GM23338 (cell line): ENCODE measurements around the gene FAM222A. TPM values are rescaled to one million over a fixed set of nuclear protein-coding genes. Genes with fewer than 3 reads are reported as not detected.

Experiments used
- ATAC-seq: fragments of 200-7000 bp; cut with Tn5 transposase; 3 replicates; pipeline ENCODE4 v1.9.1; 2020
- DNase-seq: peaks from one replicate; pipeline ENCODE4 v3.0.0-alpha.2; 2015; ENCODE audit warnings: low spot score
- H2AFZ ChIP-seq: fragments of 200-600 bp; sonication (generic); 2 replicates; pipeline ENCODE4 v1.8.0; 2016; ENCODE audit warnings: antibody characterized with exemption, mild to moderate bottlenecking, moderate library complexity
- H3F3A ChIP-seq: fragments of 200-600 bp; sonication (generic); replicated peaks from 2 replicates; pipeline ENCODE4 v1.8.0; 2017; ENCODE audit warnings: antibody characterized with exemption, mixed run types, low read depth
- H3K27ac ChIP-seq: fragments of 200-600 bp; sonication (generic); 2 replicates; pipeline ENCODE4 v1.6.1; 2016; ENCODE audit warnings: low read depth
- H3K27me3 ChIP-seq: fragments of 200-600 bp; sonication (generic); 2 replicates; pipeline ENCODE4 v1.8.0; 2016; ENCODE audit warnings: mild to moderate bottlenecking, mixed run types, moderate library complexity; ENCODE audit not compliant: insufficient read depth
- H3K36me3 ChIP-seq: fragments of 200-600 bp; sonication (generic); 2 replicates; pipeline ENCODE4 v1.8.0; 2016; ENCODE audit warnings: mild to moderate bottlenecking; ENCODE audit not compliant: insufficient read depth
- H3K4me1 ChIP-seq: fragments of 200-600 bp; sonication (generic); 2 replicates; pipeline ENCODE4 v1.8.0; 2016; ENCODE audit warnings: mild to moderate bottlenecking, moderate library complexity; ENCODE audit not compliant: insufficient read depth
- H3K4me2 ChIP-seq: fragments of 200-600 bp; sonication (generic); 2 replicates; pipeline ENCODE4 v1.7.1; 2017; ENCODE audit warnings: mixed run types
- H3K4me3 ChIP-seq: fragments of 200-600 bp; sonication (generic); 2 replicates; pipeline ENCODE4 v1.6.1; 2016; ENCODE audit warnings: mixed run types
- H3K79me2 ChIP-seq: fragments of 200-600 bp; sonication (generic); replicated peaks from 2 replicates; pipeline ENCODE4 v1.8.0; 2017; ENCODE audit warnings: mild to moderate bottlenecking; ENCODE audit not compliant: insufficient read depth
- H3K9me2 ChIP-seq: fragments of 200-600 bp; sonication (generic); 2 replicates; pipeline ENCODE4 v1.8.0; 2017; ENCODE audit not compliant: insufficient read depth
- H4K20me1 ChIP-seq: fragments of 200-600 bp; sonication (generic); replicated peaks from 2 replicates; pipeline ENCODE4 v1.8.0; 2017; ENCODE audit warnings: mild to moderate bottlenecking; ENCODE audit not compliant: insufficient read depth
- H3K27ac Mint-ChIP-seq: 2 replicates; pipeline ENCODE4 v1.8.0; 2020; ENCODE audit warnings: inconsistent platforms, mild to moderate bottlenecking, moderate library complexity, mixed read lengths
- H3K27me3 Mint-ChIP-seq: 3 replicates; pipeline ENCODE4 v1.8.0; 2022; ENCODE audit warnings: low read depth, mild to moderate bottlenecking, moderate library complexity, mixed read lengths, inconsistent platforms; ENCODE audit not compliant: insufficient read depth, poor library complexity
- H3K36me3 Mint-ChIP-seq: 3 replicates; pipeline ENCODE4 v1.8.0; 2021; ENCODE audit warnings: low read depth, mild to moderate bottlenecking, inconsistent platforms, moderate library complexity, mixed read lengths
- H3K4me1 Mint-ChIP-seq: 3 replicates; pipeline ENCODE4 v1.8.0; 2020; ENCODE audit warnings: mild to moderate bottlenecking, inconsistent platforms, mixed read lengths
- H3K4me3 Mint-ChIP-seq: 3 replicates; pipeline ENCODE4 v1.8.0; 2021; ENCODE audit warnings: moderate library complexity, mild to moderate bottlenecking, inconsistent platforms, mixed read lengths
- H3K9me3 Mint-ChIP-seq: 3 replicates; pipeline ENCODE4 v1.8.0; 2020; ENCODE audit warnings: moderate library complexity, mild to moderate bottlenecking, inconsistent platforms, mixed read lengths
- EZH2 ChIP-seq: fragments of 200-600 bp; sonication (generic); IDR thresholded peaks from one replicate; pipeline ENCODE4 v1.8.0; 2017; ENCODE audit warnings: antibody characterized with exemption, mild to moderate bottlenecking, low read depth; ENCODE audit not compliant: unreplicated experiment
- EZH2phosphoT487 ChIP-seq: fragments of 200-600 bp; sonication (generic); IDR thresholded peaks from one replicate; pipeline ENCODE4 v1.8.1; 2018; ENCODE audit warnings: antibody characterized with exemption; ENCODE audit not compliant: unreplicated experiment
- JUNB ChIP-seq: IDR thresholded peaks from one replicate; pipeline ENCODE4 v1.6.1; 2016; ENCODE audit warnings: antibody characterized with exemption; ENCODE audit not compliant: unreplicated experiment
- POLR2AphosphoS5 ChIP-seq: IDR thresholded peaks from 2 replicates; pipeline ENCODE4 v1.6.1; 2016; ENCODE audit warnings: antibody characterized with exemption, low read depth
- STAT1 ChIP-seq: IDR thresholded peaks from one replicate; pipeline ENCODE4 v1.6.1; 2016; ENCODE audit warnings: antibody characterized with exemption; ENCODE audit not compliant: unreplicated experiment
- ZNF114 ChIP-seq: fragments of 250-450 bp; sonication (Bioruptor Pico); IDR thresholded peaks from 2 replicates; pipeline ENCODE4 v1.5.0; 2020; ENCODE audit warnings: mild to moderate bottlenecking, moderate library complexity
- polyA plus RNA-seq: library from polyadenylated mRNA; unstranded; fragments of >200 nt; fragmentation: Nextera tagmentation; extraction: Ambion mirVana; gene quantifications from 2 replicates; pipeline ENCODE4 v1.2.1, GENCODE V29; 2016
- total RNA-seq: library from RNA; depleted of rRNA; stranded (reverse); fragments of >200 nt; shearing (Covaris generic); gene quantifications from 2 replicates; pipeline ENCODE4 v1.2.3, GENCODE V29; 2014
- TF ChIP-seq, protein P1 (sequence below): fragments of 250-450 bp; sonication (Bioruptor Pico); IDR thresholded peaks from 2 replicates; pipeline ENCODE4 v1.5.0; 2020; ENCODE audit warnings: mild to moderate bottlenecking, moderate library complexity
- TF ChIP-seq, protein P2 (sequence below): IDR thresholded peaks from 2 replicates; pipeline ENCODE4 v1.6.1; 2016; ENCODE audit warnings: antibody characterized with exemption

The FAM222A gene
- total and polyA plus RNA-seq, 2 experiments from 2014 or later, result 0.78 to 2.1 TPM

DNA sequence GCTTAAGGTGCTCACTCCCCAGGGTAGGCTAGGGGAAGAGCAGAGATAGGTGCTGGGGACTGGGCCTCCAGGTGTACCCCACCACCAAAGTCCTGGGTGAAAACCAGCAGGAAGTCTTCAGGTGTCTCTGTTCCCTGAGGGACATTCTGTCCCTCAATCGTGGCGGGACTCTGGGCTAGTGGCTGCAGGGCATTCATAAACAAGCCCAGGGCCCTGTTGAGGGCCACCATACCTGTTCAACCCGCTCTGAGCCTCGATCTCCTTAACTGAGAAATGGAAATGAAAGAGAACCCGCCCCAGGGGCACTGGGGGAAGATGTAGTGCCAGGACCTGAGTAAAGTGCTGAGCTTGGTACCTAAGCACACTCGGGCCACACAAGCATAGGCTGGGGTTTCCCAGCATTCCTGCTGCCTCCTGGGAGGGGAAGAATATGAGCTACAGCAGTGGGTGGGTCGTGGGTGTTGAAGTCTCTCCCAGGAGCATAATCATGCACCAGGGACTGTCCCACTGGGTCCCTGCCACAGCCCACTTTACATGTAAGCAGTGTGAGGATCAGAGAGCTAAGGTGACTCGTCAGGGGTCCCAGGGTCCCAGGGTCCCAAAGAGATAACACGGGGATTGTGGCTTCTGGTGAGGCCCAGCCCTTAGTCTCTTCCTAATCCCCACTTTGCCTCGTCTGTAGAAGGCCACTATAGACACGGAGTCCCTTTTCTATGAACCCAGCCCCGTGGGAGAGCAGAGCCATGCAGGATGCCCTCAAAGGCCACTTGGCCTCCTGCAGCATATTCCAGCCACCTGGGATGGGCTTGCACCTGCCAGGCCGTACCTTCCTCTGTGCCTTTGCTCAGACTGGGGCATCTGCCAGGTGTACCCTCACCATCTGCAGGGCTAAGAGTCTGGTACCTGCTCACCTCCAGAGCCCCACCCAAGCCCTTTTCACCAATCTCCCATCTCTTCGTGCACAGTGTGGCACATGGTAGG is 14.4 kb downstream of the FAM222A start (continued):
- TF ChIP-seq, protein P1, sequence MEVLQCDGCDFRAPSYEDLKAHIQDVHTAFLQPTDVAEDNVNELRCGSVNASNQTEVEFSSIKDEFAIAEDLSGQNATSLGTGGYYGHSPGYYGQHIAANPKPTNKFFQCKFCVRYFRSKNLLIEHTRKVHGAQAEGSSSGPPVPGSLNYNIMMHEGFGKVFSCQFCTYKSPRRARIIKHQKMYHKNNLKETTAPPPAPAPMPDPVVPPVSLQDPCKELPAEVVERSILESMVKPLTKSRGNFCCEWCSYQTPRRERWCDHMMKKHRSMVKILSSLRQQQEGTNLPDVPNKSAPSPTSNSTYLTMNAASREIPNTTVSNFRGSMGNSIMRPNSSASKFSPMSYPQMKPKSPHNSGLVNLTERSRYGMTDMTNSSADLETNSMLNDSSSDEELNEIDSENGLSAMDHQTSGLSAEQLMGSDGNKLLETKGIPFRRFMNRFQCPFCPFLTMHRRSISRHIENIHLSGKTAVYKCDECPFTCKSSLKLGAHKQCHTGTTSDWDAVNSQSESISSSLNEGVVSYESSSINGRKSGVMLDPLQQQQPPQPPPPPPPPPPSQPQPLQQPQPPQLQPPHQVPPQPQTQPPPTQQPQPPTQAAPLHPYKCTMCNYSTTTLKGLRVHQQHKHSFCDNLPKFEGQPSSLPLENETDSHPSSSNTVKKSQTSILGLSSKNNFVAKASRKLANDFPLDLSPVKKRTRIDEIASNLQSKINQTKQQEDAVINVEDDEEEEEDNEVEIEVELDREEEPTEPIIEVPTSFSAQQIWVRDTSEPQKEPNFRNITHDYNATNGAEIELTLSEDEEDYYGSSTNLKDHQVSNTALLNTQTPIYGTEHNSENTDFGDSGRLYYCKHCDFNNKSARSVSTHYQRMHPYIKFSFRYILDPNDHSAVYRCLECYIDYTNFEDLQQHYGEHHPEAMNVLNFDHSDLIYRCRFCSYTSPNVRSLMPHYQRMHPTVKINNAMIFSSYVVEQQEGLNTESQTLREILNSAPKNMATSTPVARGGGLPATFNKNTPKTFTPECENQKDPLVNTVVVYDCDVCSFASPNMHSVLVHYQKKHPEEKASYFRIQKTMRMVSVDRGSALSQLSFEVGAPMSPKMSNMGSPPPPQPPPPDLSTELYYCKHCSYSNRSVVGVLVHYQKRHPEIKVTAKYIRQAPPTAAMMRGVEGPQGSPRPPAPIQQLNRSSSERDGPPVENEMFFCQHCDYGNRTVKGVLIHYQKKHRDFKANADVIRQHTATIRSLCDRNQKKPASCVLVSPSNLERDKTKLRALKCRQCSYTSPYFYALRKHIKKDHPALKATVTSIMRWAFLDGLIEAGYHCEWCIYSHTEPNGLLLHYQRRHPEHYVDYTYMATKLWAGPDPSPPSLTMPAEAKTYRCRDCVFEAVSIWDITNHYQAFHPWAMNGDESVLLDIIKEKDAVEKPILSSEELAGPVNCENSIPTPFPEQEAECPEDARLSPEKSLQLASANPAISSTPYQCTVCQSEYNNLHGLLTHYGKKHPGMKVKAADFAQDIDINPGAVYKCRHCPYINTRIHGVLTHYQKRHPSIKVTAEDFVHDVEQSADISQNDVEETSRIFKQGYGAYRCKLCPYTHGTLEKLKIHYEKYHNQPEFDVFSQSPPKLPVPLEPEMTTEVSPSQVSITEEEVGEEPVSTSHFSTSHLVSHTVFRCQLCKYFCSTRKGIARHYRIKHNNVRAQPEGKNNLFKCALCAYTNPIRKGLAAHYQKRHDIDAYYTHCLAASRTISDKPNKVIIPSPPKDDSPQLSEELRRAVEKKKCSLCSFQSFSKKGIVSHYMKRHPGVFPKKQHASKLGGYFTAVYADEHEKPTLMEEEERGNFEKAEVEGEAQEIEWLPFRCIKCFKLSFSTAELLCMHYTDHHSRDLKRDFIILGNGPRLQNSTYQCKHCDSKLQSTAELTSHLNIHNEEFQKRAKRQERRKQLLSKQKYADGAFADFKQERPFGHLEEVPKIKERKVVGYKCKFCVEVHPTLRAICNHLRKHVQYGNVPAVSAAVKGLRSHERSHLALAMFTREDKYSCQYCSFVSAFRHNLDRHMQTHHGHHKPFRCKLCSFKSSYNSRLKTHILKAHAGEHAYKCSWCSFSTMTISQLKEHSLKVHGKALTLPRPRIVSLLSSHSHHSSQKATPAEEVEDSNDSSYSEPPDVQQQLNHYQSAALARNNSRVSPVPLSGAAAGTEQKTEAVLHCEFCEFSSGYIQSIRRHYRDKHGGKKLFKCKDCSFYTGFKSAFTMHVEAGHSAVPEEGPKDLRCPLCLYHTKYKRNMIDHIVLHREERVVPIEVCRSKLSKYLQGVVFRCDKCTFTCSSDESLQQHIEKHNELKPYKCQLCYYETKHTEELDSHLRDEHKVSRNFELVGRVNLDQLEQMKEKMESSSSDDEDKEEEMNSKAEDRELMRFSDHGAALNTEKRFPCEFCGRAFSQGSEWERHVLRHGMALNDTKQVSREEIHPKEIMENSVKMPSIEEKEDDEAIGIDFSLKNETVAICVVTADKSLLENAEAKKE (CRISPR knock-in tag), result no peak
- TF ChIP-seq JUNB, result no peak
- TF ChIP-seq EZH2, result no peak
- TF ChIP-seq STAT1, result no peak
- TF ChIP-seq ZNF114, result no peak
- TF ChIP-seq, protein P2, sequence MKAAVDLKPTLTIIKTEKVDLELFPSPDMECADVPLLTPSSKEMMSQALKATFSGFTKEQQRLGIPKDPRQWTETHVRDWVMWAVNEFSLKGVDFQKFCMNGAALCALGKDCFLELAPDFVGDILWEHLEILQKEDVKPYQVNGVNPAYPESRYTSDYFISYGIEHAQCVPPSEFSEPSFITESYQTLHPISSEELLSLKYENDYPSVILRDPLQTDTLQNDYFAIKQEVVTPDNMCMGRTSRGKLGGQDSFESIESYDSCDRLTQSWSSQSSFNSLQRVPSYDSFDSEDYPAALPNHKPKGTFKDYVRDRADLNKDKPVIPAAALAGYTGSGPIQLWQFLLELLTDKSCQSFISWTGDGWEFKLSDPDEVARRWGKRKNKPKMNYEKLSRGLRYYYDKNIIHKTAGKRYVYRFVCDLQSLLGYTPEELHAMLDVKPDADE, result no peak
- TF ChIP-seq EZH2phosphoT487, result no peak

DNA sequence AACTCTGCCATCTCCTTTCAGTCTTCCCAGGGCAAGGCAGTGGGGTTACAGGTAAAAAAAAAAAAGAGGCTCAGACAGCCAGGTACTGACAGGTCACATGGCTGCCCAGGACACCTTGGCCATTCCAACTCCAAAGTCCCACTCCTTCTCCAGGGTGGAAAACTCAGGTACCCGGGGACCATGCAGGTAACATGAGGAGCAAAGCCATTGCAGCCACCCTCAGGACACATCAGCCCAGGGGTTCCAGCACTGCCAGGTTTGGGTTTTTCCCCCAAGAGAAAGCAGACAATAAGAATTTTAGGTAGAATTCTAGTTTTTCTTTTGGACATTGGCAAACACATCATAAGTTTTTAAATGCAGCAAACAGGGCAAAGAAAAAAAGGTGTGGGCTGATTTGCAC is 15.3 kb downstream of the FAM222A start:
- Histone ChIP-seq H3K36me3 (no peaks in the 10 kb centered on the region), H4K20me1 (no peaks in the 10 kb centered on the region), H3K27ac (no peak overlapping the region), H3K4me2 (no peak overlapping the region), H2AFZ (no peak overlapping the region), H3F3A (no peaks in the 10 kb centered on the region), H3K79me2 (no peaks in the 10 kb centered on the region), H3K4me3 (no peak overlapping the region), H3K4me1 (no peaks in the 10 kb centered on the region), H3K9me2 (no peaks in the 10 kb centered on the region), H3K27me3 (no peaks in the 10 kb centered on the region)
- ATAC-seq (no peak), DNase-seq (no peak)
- Mint-ChIP-seq H3K4me1 (peaks cover 5% of the 10 kb centered on the region), H3K27ac (no peak overlapping the region), H3K4me3 (no peak overlapping the region), H3K36me3 (no peaks in the 10 kb centered on the region), H3K27me3 (peaks cover 3% of the 10 kb centered on the region), H3K9me3 (no peaks in the 10 kb centered on the region)
- TF ChIP-seq POLR2AphosphoS5 (no peak), JUNB (no peak)
- TF ChIP-seq, protein P1 (CRISPR knock-in tag), result no peak
